SK-N-SH treated with all-trans-retinoic acid at 6 μM for 48 hours (cell line): ENCODE measurements around the gene PHF23.

Experiments
- ATAC-seq: fragments of 200-7000 bp; cut with Tn5 transposase; 3 replicates; pipeline ENCODE4 v1.9.1; 2020; ENCODE audit warnings: mild to moderate bottlenecking, moderate library complexity
- ARNTL ChIP-seq: fragments of 450-650 bp; formaldehyde crosslinking; IDR thresholded peaks from 2 replicates; pipeline ENCODE4 v1.5.0; 2020; ENCODE audit warnings: low read depth, mild to moderate bottlenecking, moderate library complexity, borderline replicate concordance
- BACH2 ChIP-seq: fragments of 250-450 bp; sonication (Bioruptor Pico); IDR thresholded peaks from 2 replicates; pipeline ENCODE4 v1.9.0; 2021; ENCODE audit warnings: mild to moderate bottlenecking, borderline replicate concordance
- CREB5 ChIP-seq: fragments of 250-450 bp; sonication (Bioruptor Pico); IDR thresholded peaks from 2 replicates; pipeline ENCODE4 v1.5.1; 2020; ENCODE audit warnings: low read depth, mild to moderate bottlenecking, moderate library complexity
- ESRRG ChIP-seq: fragments of 250-450 bp; sonication (Bioruptor Pico); IDR thresholded peaks from 2 replicates; pipeline ENCODE4 v1.6.1; 2021; ENCODE audit warnings: mild to moderate bottlenecking
- GLIS3 ChIP-seq: fragments of 250-450 bp; sonication (Bioruptor Pico); IDR thresholded peaks from 2 replicates; pipeline ENCODE4 v1.5.0; 2020; ENCODE audit warnings: mild to moderate bottlenecking, moderate library complexity
- ISL1 ChIP-seq: fragments of 250-450 bp; sonication (Bioruptor Pico); IDR thresholded peaks from 2 replicates; pipeline ENCODE4 v2.1.2; 2022; ENCODE audit warnings: mild to moderate bottlenecking, moderate library complexity
- PPARA ChIP-seq: fragments of 250-450 bp; sonication (Bioruptor Pico); IDR thresholded peaks from 2 replicates; pipeline ENCODE4 v1.5.0; 2020; ENCODE audit warnings: mild to moderate bottlenecking, borderline replicate concordance
- RARB ChIP-seq: fragments of 250-450 bp; sonication (Bioruptor Pico); IDR thresholded peaks from 2 replicates; pipeline ENCODE4 v1.8.0; 2021; ENCODE audit warnings: mild to moderate bottlenecking, moderate library complexity
- SNAI2 ChIP-seq: fragments of 250-450 bp; sonication (Bioruptor Pico); IDR thresholded peaks from 2 replicates; pipeline ENCODE4 v1.5.0; 2020; ENCODE audit warnings: mild to moderate bottlenecking, moderate library complexity
- TCF4 ChIP-seq: fragments of 250-450 bp; sonication (Bioruptor Pico); IDR thresholded peaks from 2 replicates; pipeline ENCODE4 v1.8.0; 2021; ENCODE audit warnings: mild to moderate bottlenecking, moderate library complexity, borderline replicate concordance
- TOX ChIP-seq: fragments of 250-450 bp; sonication (Bioruptor Pico); IDR thresholded peaks from 2 replicates; pipeline ENCODE4 v1.8.0; 2021; ENCODE audit warnings: mild to moderate bottlenecking, moderate library complexity, borderline replicate concordance
- TSHZ2 ChIP-seq: fragments of 250-450 bp; sonication (Bioruptor Pico); IDR thresholded peaks from 2 replicates; pipeline ENCODE4 v1.5.0; 2020; ENCODE audit warnings: mild to moderate bottlenecking, moderate library complexity
- ZC3H10 ChIP-seq: fragments of 250-450 bp; sonication (Bioruptor Pico); IDR thresholded peaks from 2 replicates; pipeline ENCODE4 v1.5.1; 2021; ENCODE audit warnings: mild to moderate bottlenecking, moderate library complexity
- ZFP3 ChIP-seq: fragments of 250-450 bp; sonication (Bioruptor Pico); IDR thresholded peaks from 2 replicates; pipeline ENCODE4 v1.5.0; 2020; ENCODE audit warnings: mild to moderate bottlenecking, moderate library complexity
- ZFP30 ChIP-seq: fragments of 450-650 bp; formaldehyde crosslinking; IDR thresholded peaks from 2 replicates; pipeline ENCODE4 v1.5.0; 2022; ENCODE audit warnings: mild to moderate bottlenecking, moderate library complexity
- ZNF70 ChIP-seq: fragments of 450-650 bp; formaldehyde crosslinking; IDR thresholded peaks from 2 replicates; pipeline ENCODE4 v1.5.0; 2020; ENCODE audit warnings: mild to moderate bottlenecking, moderate library complexity
- ZNF8 ChIP-seq: fragments of 450-650 bp; formaldehyde crosslinking; IDR thresholded peaks from 2 replicates; pipeline ENCODE4 v1.5.0; 2020; ENCODE audit warnings: mild to moderate bottlenecking, moderate library complexity
- TF ChIP-seq, protein P1 (sequence below): fragments of 250-450 bp; sonication (Bioruptor Pico); IDR thresholded peaks from 2 replicates; pipeline ENCODE4 v1.8.0; 2020; ENCODE audit warnings: mild to moderate bottlenecking, moderate library complexity, borderline replicate concordance
- TF ChIP-seq, protein P2 (sequence below): fragments of 250-450 bp; sonication (Bioruptor Pico); IDR thresholded peaks from 2 replicates; pipeline ENCODE4 v1.8.0; 2021; ENCODE audit warnings: low read depth, mild to moderate bottlenecking, moderate library complexity, borderline replicate concordance

Gene PHF23

GRCh38 chr17:7211491-7212273 is 27.6 kb downstream of the PHF23 start:
- ATAC-seq = no peak

DNA sequence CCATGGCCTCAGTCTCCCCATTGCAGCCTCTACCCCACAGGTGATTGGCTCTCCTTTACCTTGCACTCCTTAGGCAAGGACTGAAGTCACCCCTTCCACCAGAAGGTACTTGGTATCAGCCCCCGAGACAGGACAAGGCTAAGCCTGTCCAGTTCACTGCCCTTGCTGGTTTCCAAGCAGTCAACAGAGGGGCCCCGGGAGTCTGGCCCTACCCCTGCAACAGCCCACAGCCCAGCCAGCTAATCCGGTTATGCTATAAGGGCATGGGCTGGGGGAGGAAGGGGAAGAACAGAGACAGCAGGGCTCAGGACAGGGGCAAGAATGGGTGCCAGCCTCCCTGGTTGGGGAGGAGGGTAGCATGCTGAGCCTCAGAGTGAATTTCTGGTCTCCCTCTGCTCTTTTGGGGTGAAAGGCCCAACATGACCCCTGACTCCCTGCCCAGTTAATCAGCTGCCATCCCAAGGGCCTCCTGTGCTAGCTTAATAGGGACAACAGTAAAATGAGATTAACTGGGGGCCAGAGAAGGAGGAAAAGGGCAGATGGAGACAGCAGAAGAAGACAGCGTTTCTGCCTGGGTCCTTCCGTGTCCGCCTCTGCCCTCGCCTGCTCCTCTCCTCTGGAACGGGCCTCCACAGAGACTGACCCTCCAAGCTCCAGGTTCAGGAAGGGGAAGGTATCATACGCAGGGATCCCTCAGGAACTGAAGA is 30.4 kb downstream of the PHF23 start:
- TF ChIP-seq SNAI2 = no peak
- TF ChIP-seq, protein P1, sequence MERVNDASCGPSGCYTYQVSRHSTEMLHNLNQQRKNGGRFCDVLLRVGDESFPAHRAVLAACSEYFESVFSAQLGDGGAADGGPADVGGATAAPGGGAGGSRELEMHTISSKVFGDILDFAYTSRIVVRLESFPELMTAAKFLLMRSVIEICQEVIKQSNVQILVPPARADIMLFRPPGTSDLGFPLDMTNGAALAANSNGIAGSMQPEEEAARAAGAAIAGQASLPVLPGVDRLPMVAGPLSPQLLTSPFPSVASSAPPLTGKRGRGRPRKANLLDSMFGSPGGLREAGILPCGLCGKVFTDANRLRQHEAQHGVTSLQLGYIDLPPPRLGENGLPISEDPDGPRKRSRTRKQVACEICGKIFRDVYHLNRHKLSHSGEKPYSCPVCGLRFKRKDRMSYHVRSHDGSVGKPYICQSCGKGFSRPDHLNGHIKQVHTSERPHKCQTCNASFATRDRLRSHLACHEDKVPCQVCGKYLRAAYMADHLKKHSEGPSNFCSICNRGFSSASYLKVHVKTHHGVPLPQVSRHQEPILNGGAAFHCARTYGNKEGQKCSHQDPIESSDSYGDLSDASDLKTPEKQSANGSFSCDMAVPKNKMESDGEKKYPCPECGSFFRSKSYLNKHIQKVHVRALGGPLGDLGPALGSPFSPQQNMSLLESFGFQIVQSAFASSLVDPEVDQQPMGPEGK (CRISPR knock-in tag) = no peak
- no peak for TF ChIP-seq ZC3H10 (CRISPR knock-in tag)
- TF ChIP-seq TSHZ2 (CRISPR knock-in tag) = no peak
- no peak for TF ChIP-seq ZFP3 (CRISPR knock-in tag)
- no peak for TF ChIP-seq ZNF70
- no peak for TF ChIP-seq ARNTL (CRISPR knock-in tag)
- TF ChIP-seq PPARA (CRISPR knock-in tag) = no peak

More at GRCh38 chr17:7211491-7212273, 27.6 kb downstream of the PHF23 start:
- TF ChIP-seq ESRRG (CRISPR knock-in tag) = no peak
- no peak for TF ChIP-seq ZNF8 (CRISPR knock-in tag)
- no peak for TF ChIP-seq ZFP30 (CRISPR knock-in tag)
- TF ChIP-seq, protein P1 (CRISPR knock-in tag) = no peak
- no peak for TF ChIP-seq SNAI2
- no peak for TF ChIP-seq CREB5
- no peak for TF ChIP-seq GLIS3 (CRISPR knock-in tag)
- no peak for TF ChIP-seq TSHZ2 (CRISPR knock-in tag)
- TF ChIP-seq RARB (CRISPR knock-in tag) = no peak
- TF ChIP-seq, protein P2, sequence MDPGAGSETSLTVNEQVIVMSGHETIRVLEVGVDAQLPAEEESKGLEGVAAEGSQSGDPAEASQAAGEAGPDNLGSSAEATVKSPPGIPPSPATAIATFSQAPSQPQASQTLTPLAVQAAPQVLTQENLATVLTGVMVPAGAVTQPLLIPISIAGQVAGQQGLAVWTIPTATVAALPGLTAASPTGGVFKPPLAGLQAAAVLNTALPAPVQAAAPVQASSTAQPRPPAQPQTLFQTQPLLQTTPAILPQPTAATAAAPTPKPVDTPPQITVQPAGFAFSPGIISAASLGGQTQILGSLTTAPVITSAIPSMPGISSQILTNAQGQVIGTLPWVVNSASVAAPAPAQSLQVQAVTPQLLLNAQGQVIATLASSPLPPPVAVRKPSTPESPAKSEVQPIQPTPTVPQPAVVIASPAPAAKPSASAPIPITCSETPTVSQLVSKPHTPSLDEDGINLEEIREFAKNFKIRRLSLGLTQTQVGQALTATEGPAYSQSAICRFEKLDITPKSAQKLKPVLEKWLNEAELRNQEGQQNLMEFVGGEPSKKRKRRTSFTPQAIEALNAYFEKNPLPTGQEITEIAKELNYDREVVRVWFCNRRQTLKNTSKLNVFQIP (CRISPR knock-in tag) = no peak
- TF ChIP-seq TCF4 = no peak
- TF ChIP-seq ISL1 (CRISPR knock-in tag) = no peak
- no peak for TF ChIP-seq PPARA (CRISPR knock-in tag)
- TF ChIP-seq ZFP3 (CRISPR knock-in tag) = no peak
- no peak for TF ChIP-seq TOX
- no peak for TF ChIP-seq ZNF70
- no peak for TF ChIP-seq ZC3H10 (CRISPR knock-in tag)
- TF ChIP-seq BACH2 = no peak

More for the DNA sequence above, 30.4 kb downstream of the PHF23 start:
- ATAC-seq = no peak
